ENCODE data around the gene MANF.
A peak's percentile ranks its signal among the peaks of the same experiment; 100 is the strongest.

MANF gene

GRCh38 chr3:51429138-51429537 is 44.0 kb downstream of the MANF start:
- H3K36me3 ChIP-seq (ENCODE audit: control insufficient read depth, low read length): peaks cover 67% of the 10 kb centered on the region
- no peak for TF ChIP-seq CTCF (IDR thresholded peaks at IDR 0.05; ENCODE audit: low read depth, low read length, poor library complexity, severe bottlenecking)
- TF ChIP-seq EZH2phosphoT487 (IDR thresholded peaks at IDR 0.05; ENCODE audit: borderline replicate concordance, low read length): no peak

GRCh38 chr3:51434110-51434509 is 49.0 kb downstream of the MANF start:
- Histone ChIP-seq H3K4me1 (ENCODE audit: control insufficient read depth, low read length) (no peaks in the 10 kb centered on the region), H3K9me2 (replicated peaks; ENCODE audit: control insufficient read depth, low read length) (no peaks in the 10 kb centered on the region), H3K4me2 (ENCODE audit: low read length) (no peak overlapping the region), H3K4me3 (ENCODE audit: low read length) (no peak overlapping the region), H3K27ac (ENCODE audit: low read depth, low read length) (no peak overlapping the region), H4K20me1 (ENCODE audit: control insufficient read depth, insufficient read depth, low read depth, low read length) (no peaks in the 10 kb centered on the region), H3K79me2 (ENCODE audit: control insufficient read depth, low read length) (peaks cover 10% of the 10 kb centered on the region), H3K27me3 (ENCODE audit: control insufficient read depth, low read length) (no peaks in the 10 kb centered on the region), H3F3A (ENCODE audit: control insufficient read depth, insufficient read depth) (0 out of 2 replicates have a peak, but pooled peaks cover 3% of the 10 kb centered on the region), H3K9me3 (ENCODE audit: control insufficient read depth, insufficient read depth, low read length) (no peaks in the 10 kb centered on the region), H3K36me3 (ENCODE audit: control insufficient read depth, low read length) (peaks cover 67% of the 10 kb centered on the region)
- TF ChIP-seq CTCF (IDR thresholded peaks at IDR 0.05; ENCODE audit: low read depth, low read length, poor library complexity, severe bottlenecking): no peak
- no peak for TF ChIP-seq EZH2phosphoT487 (IDR thresholded peaks at IDR 0.05; ENCODE audit: borderline replicate concordance, low read length)

More at GRCh38 chr3:51429138-51429537, 44.0 kb downstream of the MANF start:
- Histone ChIP-seq H3K4me2 (ENCODE audit: low read length) (no peak overlapping the region), H3K79me2 (ENCODE audit: control insufficient read depth, low read length) (peaks cover 2% of the 10 kb centered on the region), H3K9me2 (replicated peaks; ENCODE audit: control insufficient read depth, low read length) (no peaks in the 10 kb centered on the region), H4K20me1 (ENCODE audit: control insufficient read depth, insufficient read depth, low read depth, low read length) (no peaks in the 10 kb centered on the region), H3K4me1 (ENCODE audit: control insufficient read depth, low read length) (no peaks in the 10 kb centered on the region), H3K27ac (ENCODE audit: low read depth, low read length) (no peak overlapping the region), H3K9me3 (ENCODE audit: control insufficient read depth, insufficient read depth, low read length) (no peaks in the 10 kb centered on the region), H3F3A (ENCODE audit: control insufficient read depth, insufficient read depth) (0 out of 2 replicates have a peak, but pooled peaks cover 3% of the 10 kb centered on the region), H3K4me3 (ENCODE audit: low read length) (no peak overlapping the region), H3K27me3 (ENCODE audit: control insufficient read depth, low read length) (no peaks in the 10 kb centered on the region)

- no peaks in the 10 kb centered on the region for H4K20me1 ChIP-seq (ENCODE audit: control insufficient read depth, insufficient read depth, low read depth, low read length)
- H3K9me2 ChIP-seq (replicated peaks; ENCODE audit: control insufficient read depth, low read length): no peaks in the 10 kb centered on the region
- H3K4me1 ChIP-seq (ENCODE audit: control insufficient read depth, low read length): no peaks in the 10 kb centered on the region
- peaks cover 63% of the 10 kb centered on the region for H3K36me3 ChIP-seq (ENCODE audit: control insufficient read depth, low read length)
- H3K4me3 ChIP-seq (ENCODE audit: low read length): no peak overlapping the region
- H3K9me3 ChIP-seq (ENCODE audit: control insufficient read depth, insufficient read depth, low read length): no peaks in the 10 kb centered on the region
- TF ChIP-seq EZH2phosphoT487 (IDR thresholded peaks at IDR 0.05; ENCODE audit: borderline replicate concordance, low read length): no peak
- TF ChIP-seq CTCF (IDR thresholded peaks at IDR 0.05; ENCODE audit: low read depth, low read length, poor library complexity, severe bottlenecking): peak; percentile 78
- H3K79me2 ChIP-seq (ENCODE audit: control insufficient read depth, low read length): peaks cover 10% of the 10 kb centered on the region
- no peaks in the 10 kb centered on the region for H3K27me3 ChIP-seq (ENCODE audit: control insufficient read depth, low read length)
- H3K27ac ChIP-seq (ENCODE audit: low read depth, low read length): no peak overlapping the region
- H3F3A ChIP-seq (ENCODE audit: control insufficient read depth, insufficient read depth): 0 out of 2 replicates have a peak, but pooled peaks cover 3% of the 10 kb centered on the region
- no peak overlapping the region for H3K4me2 ChIP-seq (ENCODE audit: low read length)
Measured at GRCh38 chr3:51434746-51435327, 49.7 kb downstream of the MANF start.

Data from DOHH2 (cell line).